WTC11 (cell line): ENCODE results near the gene NQO2. TPM values are rescaled to one million over a fixed set of nuclear protein-coding genes. Genes with fewer than 3 reads are reported as not detected.

Source experiments
- CREB1 ChIP-seq: sonication (generic); formaldehyde crosslinking; IDR thresholded peaks from 2 replicates; pipeline ENCODE4 v1.8.0; 2023; ENCODE audit warnings: mild to moderate bottlenecking, missing genetic modification reagents
- ELF4 ChIP-seq: sonication (generic); formaldehyde crosslinking; IDR thresholded peaks from 2 replicates; pipeline ENCODE4 v1.8.1; 2022; ENCODE audit warnings: low read depth, mild to moderate bottlenecking, moderate library complexity, missing genetic modification reagents
- ETV6 ChIP-seq: sonication (generic); formaldehyde crosslinking; IDR thresholded peaks from 2 replicates; pipeline ENCODE4 v1.8.1; 2022; ENCODE audit warnings: mild to moderate bottlenecking, missing genetic modification reagents
- FOXP1 ChIP-seq: sonication (generic); formaldehyde crosslinking; IDR thresholded peaks from 2 replicates; pipeline ENCODE4 v1.8.0; 2022; ENCODE audit warnings: missing genetic modification reagents, mild to moderate bottlenecking, moderate library complexity, borderline replicate concordance
- GABPB1 ChIP-seq: sonication (generic); formaldehyde crosslinking; IDR thresholded peaks from 2 replicates; pipeline ENCODE4 v1.8.1; 2023; ENCODE audit warnings: mild to moderate bottlenecking, missing genetic modification reagents
- MXD4 ChIP-seq: fragments of 250-450 bp; sonication (Bioruptor Pico); IDR thresholded peaks from 2 replicates; pipeline ENCODE4 v1.8.0; 2021; ENCODE audit warnings: mild to moderate bottlenecking, moderate library complexity, borderline replicate concordance
- NFATC4 ChIP-seq: fragments of 250-450 bp; sonication (Bioruptor Pico); IDR thresholded peaks from 2 replicates; pipeline ENCODE4 v1.9.0; 2021; ENCODE audit warnings: mild to moderate bottlenecking
- OVOL2 ChIP-seq: fragments of 250-450 bp; sonication (Bioruptor Pico); IDR thresholded peaks from 2 replicates; pipeline ENCODE4 v1.9.0; 2021; ENCODE audit warnings: mild to moderate bottlenecking, borderline replicate concordance
- SMAD3 ChIP-seq: sonication (generic); formaldehyde crosslinking; IDR thresholded peaks from 2 replicates; pipeline ENCODE4 v1.8.0; 2022; ENCODE audit warnings: missing genetic modification reagents, mild to moderate bottlenecking, borderline replicate concordance
- SMAD4 ChIP-seq: sonication (generic); formaldehyde crosslinking; IDR thresholded peaks from 2 replicates; pipeline ENCODE4 v1.8.0; 2022; ENCODE audit warnings: mild to moderate bottlenecking, missing genetic modification reagents
- TEAD1 ChIP-seq: sonication (generic); formaldehyde crosslinking; IDR thresholded peaks from 2 replicates; pipeline ENCODE4 v1.8.0; 2022; ENCODE audit warnings: mild to moderate bottlenecking, missing genetic modification reagents
- TEAD4 ChIP-seq: sonication (generic); formaldehyde crosslinking; IDR thresholded peaks from 2 replicates; pipeline ENCODE4 v1.8.0; 2022; ENCODE audit warnings: mild to moderate bottlenecking, missing genetic modification reagents
- TP53 ChIP-seq: sonication (generic); formaldehyde crosslinking; IDR thresholded peaks from 2 replicates; pipeline ENCODE4 v1.8.1; 2023; ENCODE audit warnings: mild to moderate bottlenecking, missing genetic modification reagents
- ZBTB21 ChIP-seq: sonication (generic); formaldehyde crosslinking; IDR thresholded peaks from 2 replicates; pipeline ENCODE4 v1.8.1; 2023; ENCODE audit warnings: mild to moderate bottlenecking, missing genetic modification reagents, borderline replicate concordance
- ZNF121 ChIP-seq: sonication (generic); formaldehyde crosslinking; IDR thresholded peaks from 2 replicates; pipeline ENCODE4 v1.8.0; 2023; ENCODE audit warnings: missing genetic modification reagents
- total RNA-seq: library from RNA; stranded (reverse); gene quantifications from 3 replicates; pipeline ENCODE4 v1.2.3, GENCODE V29; 2021
- TF ChIP-seq, protein P1 (sequence below): fragments of 250-450 bp; sonication (Bioruptor Pico); conservative IDR thresholded peaks from 2 replicates; pipeline ENCODE4 v1.9.0; 2021; ENCODE audit warnings: mild to moderate bottlenecking
- TF ChIP-seq, protein P2 (sequence below): fragments of 200-600 bp; IDR thresholded peaks from 2 replicates; pipeline ENCODE4 v1.8.0; 2022; ENCODE audit warnings: antibody characterized with exemption
- TF ChIP-seq, protein P3 (sequence below): fragments of 250-450 bp; sonication (Bioruptor Pico); IDR thresholded peaks from 2 replicates; pipeline ENCODE4 v1.9.0; 2021; ENCODE audit warnings: moderate library complexity, mild to moderate bottlenecking, inconsistent platforms, borderline replicate concordance
- TF ChIP-seq, protein P4 (sequence below): sonication (generic); formaldehyde crosslinking; IDR thresholded peaks from 2 replicates; pipeline ENCODE4 v1.8.1; 2022; ENCODE audit warnings: mild to moderate bottlenecking, moderate library complexity, missing genetic modification reagents
- TF ChIP-seq, protein P5 (sequence below): sonication (generic); formaldehyde crosslinking; IDR thresholded peaks from 2 replicates; pipeline ENCODE4 v1.8.0; 2022; ENCODE audit warnings: missing genetic modification reagents
- TF ChIP-seq, protein P6 (sequence below): sonication (generic); formaldehyde crosslinking; IDR thresholded peaks from 2 replicates; pipeline ENCODE4 v1.8.1; 2023; ENCODE audit warnings: mild to moderate bottlenecking, missing genetic modification reagents, borderline replicate concordance
- TF ChIP-seq, protein P7 (sequence below): sonication (generic); formaldehyde crosslinking; IDR thresholded peaks from 2 replicates; pipeline ENCODE4 v1.8.0; 2023; ENCODE audit warnings: mild to moderate bottlenecking, missing genetic modification reagents

The NQO2 gene
- total RNA-seq, 1 experiment from 2014 or later: 119 TPM

DNA sequence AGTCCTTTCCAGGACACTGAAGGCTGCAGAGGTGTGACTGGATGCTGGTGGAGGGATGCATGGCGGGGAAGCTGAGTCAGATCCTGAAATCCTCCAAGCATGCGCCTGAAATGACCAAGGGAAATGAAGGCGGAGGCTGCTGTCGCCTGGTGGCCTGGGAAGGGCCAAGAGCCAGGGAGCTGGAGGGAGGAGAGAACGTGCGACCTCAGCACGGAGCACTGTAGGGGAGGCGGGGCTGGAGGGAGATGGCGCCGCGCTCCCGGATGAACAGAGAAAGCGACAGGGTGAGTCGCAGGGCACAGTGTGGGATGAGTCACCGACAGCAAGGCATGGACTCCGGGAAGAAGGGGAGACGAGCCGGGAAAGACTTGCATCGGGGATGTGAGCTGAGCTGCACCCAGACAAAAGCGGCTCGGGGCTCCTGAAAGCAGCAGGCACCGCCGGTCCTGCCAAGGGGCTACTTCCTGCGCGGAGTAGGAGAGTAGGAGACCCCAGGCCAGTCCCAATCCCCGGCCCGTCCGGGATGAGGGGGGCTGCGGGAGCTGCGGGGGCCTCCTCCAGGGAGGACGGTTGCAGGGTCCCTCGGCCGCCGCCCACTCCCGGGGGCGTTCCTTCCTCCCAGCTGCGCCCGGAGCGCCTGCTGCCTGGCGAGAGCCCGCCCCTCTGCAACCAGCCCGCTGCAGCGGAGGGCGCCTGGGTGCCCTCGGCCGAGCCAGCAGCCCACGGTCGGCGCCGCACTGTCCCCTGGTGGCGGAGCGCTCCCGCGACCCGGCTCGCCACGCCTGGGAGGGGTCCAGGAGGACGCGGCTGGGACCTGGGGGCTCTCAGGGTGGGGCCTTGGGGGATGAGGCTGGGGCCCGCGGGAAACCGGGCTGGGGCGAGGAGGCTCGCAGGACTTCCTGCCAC lies 11.0 kb upstream of the NQO2 start (continued):
- TF ChIP-seq, protein P1, sequence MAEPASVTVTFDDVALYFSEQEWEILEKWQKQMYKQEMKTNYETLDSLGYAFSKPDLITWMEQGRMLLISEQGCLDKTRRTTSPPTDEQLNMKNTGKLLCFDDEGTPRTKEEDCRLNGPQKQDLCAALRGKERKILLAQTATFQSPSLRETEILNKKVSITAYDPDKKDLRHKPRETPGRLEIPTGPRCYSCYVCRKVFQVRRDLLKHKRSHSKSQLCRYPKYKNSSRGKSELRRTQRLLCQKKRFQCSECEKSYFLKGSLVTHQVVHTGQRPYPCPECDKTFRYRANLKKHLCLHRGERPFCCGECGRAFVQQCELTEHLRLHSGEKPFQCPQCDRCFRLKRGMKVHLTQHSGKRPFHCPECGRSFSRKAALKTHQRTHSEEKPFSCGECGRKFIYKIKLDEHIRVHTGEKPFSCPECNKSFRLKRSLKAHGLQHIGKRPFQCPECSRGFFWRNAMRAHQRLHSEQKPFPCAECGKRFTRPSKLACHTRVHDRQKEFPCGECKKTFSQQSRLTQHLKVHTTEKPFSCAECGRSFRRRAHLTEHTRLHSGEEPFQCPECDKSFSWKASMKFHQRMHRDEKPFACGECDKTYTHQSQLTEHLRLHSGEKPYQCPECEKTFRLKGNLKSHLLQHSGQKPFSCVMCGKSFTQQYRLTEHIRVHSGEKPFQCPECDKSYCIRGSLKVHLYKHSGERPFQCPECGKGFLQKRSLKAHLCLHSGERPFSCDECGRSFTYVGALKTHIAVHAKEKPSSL (CRISPR knock-in tag): no peak
- TF ChIP-seq, protein P2, sequence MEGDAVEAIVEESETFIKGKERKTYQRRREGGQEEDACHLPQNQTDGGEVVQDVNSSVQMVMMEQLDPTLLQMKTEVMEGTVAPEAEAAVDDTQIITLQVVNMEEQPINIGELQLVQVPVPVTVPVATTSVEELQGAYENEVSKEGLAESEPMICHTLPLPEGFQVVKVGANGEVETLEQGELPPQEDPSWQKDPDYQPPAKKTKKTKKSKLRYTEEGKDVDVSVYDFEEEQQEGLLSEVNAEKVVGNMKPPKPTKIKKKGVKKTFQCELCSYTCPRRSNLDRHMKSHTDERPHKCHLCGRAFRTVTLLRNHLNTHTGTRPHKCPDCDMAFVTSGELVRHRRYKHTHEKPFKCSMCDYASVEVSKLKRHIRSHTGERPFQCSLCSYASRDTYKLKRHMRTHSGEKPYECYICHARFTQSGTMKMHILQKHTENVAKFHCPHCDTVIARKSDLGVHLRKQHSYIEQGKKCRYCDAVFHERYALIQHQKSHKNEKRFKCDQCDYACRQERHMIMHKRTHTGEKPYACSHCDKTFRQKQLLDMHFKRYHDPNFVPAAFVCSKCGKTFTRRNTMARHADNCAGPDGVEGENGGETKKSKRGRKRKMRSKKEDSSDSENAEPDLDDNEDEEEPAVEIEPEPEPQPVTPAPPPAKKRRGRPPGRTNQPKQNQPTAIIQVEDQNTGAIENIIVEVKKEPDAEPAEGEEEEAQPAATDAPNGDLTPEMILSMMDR: peak; percentile 43; the same call in 1 of the 2 replicates
- no peak for TF ChIP-seq ZBTB21 (CRISPR knock-in tag)
- TF ChIP-seq, protein P3, sequence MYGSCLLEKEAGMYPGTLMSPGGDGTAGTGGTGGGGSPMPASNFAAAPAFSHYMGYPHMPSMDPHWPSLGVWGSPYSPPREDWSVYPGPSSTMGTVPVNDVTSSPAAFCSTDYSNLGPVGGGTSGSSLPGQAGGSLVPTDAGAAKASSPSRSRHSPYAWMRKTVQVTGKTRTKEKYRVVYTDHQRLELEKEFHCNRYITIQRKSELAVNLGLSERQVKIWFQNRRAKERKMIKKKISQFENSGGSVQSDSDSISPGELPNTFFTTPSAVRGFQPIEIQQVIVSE (CRISPR knock-in tag): no peak
- TF ChIP-seq FOXP1 (CRISPR knock-in tag): peak; percentile 77
- 0 out of 2 replicates have a peak, but pooled peaks have one; percentile 20 for TF ChIP-seq ZNF121 (CRISPR knock-in tag)
- TF ChIP-seq TP53 (CRISPR knock-in tag): no peak
- no peak for TF ChIP-seq SMAD4 (CRISPR knock-in tag)
- peak; percentile 54 for TF ChIP-seq TEAD1 (CRISPR knock-in tag)
- no peak for TF ChIP-seq CREB1
- TF ChIP-seq, protein P4, sequence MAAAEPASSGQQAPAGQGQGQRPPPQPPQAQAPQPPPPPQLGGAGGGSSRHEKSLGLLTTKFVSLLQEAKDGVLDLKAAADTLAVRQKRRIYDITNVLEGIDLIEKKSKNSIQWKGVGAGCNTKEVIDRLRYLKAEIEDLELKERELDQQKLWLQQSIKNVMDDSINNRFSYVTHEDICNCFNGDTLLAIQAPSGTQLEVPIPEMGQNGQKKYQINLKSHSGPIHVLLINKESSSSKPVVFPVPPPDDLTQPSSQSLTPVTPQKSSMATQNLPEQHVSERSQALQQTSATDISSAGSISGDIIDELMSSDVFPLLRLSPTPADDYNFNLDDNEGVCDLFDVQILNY (CRISPR knock-in tag): no peak; the same call in 1 of the 2 replicates
- no peak for TF ChIP-seq ETV6
- TF ChIP-seq ELF4 (CRISPR knock-in tag): peak; percentile 96; the same call in 1 of the 2 replicates
- peak; percentile 46; the same call in 1 of the 2 replicates for TF ChIP-seq GABPB1 (CRISPR knock-in tag)
- TF ChIP-seq OVOL2 (CRISPR knock-in tag): no peak
- TF ChIP-seq NFATC4 (CRISPR knock-in tag): no peak
- TF ChIP-seq, protein P5, sequence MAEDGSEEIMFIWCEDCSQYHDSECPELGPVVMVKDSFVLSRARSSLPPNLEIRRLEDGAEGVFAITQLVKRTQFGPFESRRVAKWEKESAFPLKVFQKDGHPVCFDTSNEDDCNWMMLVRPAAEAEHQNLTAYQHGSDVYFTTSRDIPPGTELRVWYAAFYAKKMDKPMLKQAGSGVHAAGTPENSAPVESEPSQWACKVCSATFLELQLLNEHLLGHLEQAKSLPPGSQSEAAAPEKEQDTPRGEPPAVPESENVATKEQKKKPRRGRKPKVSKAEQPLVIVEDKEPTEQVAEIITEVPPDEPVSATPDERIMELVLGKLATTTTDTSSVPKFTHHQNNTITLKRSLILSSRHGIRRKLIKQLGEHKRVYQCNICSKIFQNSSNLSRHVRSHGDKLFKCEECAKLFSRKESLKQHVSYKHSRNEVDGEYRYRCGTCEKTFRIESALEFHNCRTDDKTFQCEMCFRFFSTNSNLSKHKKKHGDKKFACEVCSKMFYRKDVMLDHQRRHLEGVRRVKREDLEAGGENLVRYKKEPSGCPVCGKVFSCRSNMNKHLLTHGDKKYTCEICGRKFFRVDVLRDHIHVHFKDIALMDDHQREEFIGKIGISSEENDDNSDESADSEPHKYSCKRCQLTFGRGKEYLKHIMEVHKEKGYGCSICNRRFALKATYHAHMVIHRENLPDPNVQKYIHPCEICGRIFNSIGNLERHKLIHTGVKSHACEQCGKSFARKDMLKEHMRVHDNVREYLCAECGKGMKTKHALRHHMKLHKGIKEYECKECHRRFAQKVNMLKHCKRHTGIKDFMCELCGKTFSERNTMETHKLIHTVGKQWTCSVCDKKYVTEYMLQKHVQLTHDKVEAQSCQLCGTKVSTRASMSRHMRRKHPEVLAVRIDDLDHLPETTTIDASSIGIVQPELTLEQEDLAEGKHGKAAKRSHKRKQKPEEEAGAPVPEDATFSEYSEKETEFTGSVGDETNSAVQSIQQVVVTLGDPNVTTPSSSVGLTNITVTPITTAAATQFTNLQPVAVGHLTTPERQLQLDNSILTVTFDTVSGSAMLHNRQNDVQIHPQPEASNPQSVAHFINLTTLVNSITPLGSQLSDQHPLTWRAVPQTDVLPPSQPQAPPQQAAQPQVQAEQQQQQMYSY (CRISPR knock-in tag): 0 out of 2 replicates have a peak, but pooled peaks have one; percentile 5
- no peak for TF ChIP-seq TEAD4 (CRISPR knock-in tag)
- TF ChIP-seq, protein P6, sequence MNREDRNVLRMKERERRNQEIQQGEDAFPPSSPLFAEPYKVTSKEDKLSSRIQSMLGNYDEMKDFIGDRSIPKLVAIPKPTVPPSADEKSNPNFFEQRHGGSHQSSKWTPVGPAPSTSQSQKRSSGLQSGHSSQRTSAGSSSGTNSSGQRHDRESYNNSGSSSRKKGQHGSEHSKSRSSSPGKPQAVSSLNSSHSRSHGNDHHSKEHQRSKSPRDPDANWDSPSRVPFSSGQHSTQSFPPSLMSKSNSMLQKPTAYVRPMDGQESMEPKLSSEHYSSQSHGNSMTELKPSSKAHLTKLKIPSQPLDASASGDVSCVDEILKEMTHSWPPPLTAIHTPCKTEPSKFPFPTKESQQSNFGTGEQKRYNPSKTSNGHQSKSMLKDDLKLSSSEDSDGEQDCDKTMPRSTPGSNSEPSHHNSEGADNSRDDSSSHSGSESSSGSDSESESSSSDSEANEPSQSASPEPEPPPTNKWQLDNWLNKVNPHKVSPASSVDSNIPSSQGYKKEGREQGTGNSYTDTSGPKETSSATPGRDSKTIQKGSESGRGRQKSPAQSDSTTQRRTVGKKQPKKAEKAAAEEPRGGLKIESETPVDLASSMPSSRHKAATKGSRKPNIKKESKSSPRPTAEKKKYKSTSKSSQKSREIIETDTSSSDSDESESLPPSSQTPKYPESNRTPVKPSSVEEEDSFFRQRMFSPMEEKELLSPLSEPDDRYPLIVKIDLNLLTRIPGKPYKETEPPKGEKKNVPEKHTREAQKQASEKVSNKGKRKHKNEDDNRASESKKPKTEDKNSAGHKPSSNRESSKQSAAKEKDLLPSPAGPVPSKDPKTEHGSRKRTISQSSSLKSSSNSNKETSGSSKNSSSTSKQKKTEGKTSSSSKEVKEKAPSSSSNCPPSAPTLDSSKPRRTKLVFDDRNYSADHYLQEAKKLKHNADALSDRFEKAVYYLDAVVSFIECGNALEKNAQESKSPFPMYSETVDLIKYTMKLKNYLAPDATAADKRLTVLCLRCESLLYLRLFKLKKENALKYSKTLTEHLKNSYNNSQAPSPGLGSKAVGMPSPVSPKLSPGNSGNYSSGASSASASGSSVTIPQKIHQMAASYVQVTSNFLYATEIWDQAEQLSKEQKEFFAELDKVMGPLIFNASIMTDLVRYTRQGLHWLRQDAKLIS (CRISPR knock-in tag): peak; percentile 46; the same call in 1 of the 2 replicates
- TF ChIP-seq, protein P7, sequence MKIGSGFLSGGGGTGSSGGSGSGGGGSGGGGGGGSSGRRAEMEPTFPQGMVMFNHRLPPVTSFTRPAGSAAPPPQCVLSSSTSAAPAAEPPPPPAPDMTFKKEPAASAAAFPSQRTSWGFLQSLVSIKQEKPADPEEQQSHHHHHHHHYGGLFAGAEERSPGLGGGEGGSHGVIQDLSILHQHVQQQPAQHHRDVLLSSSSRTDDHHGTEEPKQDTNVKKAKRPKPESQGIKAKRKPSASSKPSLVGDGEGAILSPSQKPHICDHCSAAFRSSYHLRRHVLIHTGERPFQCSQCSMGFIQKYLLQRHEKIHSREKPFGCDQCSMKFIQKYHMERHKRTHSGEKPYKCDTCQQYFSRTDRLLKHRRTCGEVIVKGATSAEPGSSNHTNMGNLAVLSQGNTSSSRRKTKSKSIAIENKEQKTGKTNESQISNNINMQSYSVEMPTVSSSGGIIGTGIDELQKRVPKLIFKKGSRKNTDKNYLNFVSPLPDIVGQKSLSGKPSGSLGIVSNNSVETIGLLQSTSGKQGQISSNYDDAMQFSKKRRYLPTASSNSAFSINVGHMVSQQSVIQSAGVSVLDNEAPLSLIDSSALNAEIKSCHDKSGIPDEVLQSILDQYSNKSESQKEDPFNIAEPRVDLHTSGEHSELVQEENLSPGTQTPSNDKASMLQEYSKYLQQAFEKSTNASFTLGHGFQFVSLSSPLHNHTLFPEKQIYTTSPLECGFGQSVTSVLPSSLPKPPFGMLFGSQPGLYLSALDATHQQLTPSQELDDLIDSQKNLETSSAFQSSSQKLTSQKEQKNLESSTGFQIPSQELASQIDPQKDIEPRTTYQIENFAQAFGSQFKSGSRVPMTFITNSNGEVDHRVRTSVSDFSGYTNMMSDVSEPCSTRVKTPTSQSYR: no peak
- 0 out of 2 replicates have a peak, but pooled peaks have one; percentile 36 for TF ChIP-seq SMAD3
- no peak for TF ChIP-seq MXD4 (CRISPR knock-in tag)
